Cardiac atrium fibroblast (primary cell): ENCODE results near the gene KRI1. TPM values are rescaled to one million over a fixed set of nuclear protein-coding genes. Genes with fewer than 3 reads are reported as not detected.

Experiments
- total RNA-seq: library from RNA; depleted of rRNA; stranded (reverse); fragments of >200 nt; gene quantifications from 2 replicates; pipeline ENCODE4 v1.2.3, GENCODE V29; 2015

The KRI1 gene
- 9.1 and 14.6 TPM in 2 replicates for total RNA-seq

GRCh38 chr19:10565567-10566407 lies at the start of gene KRI1:
Gene KRI1, minus strand, starts transcription at chr19:10566010. Its CDS starts 11 bp downstream, at chr19:10565999.

DNA sequence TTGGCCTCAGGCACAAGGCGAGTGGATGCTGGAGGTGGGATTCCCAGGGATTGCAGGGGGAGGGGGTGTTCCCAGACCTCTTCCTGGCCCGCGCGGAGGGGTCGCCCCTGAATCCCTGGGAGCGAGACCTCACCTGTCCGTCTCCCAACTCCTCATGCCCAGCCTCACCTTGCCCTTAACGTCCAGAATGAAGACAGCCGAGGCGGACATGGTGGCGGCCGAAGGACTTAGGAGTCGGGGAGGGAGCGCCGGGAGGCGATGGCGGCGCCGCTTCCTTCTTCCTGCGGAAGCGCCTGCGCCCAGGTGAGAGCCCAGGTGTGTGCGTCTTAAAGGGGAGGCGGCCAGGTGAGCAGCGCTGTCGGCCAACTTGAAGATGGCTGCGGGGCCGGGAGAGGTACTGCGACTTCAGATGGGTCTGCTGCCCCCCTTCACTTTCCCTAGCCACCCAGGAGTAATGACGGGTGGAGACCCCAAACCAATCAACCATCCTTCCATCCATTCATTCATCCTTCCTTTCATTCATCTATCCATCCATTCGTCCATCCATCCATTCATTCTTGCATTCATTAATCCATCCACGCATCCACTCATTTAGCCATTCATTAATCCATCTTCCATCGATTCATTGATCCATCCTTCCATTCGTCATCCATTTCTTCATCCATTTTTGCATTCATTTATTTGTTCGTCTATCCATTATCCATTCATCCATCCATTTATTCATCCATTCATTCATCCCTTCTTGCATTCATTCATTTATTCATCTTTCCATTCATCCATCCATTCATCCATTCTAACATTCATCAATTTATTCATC lies 21.4 kb upstream of the KRI1 start, which contains the start of gene AP1M2:
Gene AP1M2 (minus strand): TSS at position 291 of the 817 bp plus-strand sequence. CDS start 81 bp downstream, at position 210.

GRCh38 chr19:10568826-10569651 lies 3.2 kb upstream of the KRI1 start, which contains the start of gene CDKN2D:
Gene CDKN2D, minus strand, starts transcription at chr19:10568979. Its CDS starts 326 bp downstream, at chr19:10568653.

GRCh38 chr19:10543420-10544241 lies 22.2 kb downstream of the KRI1 start, which contains the start of gene ATG4D:
Gene ATG4D, plus strand, starts transcription at chr19:10543904. Its CDS starts 187 bp downstream, at chr19:10544091.

GRCh38 chr19:10517361-10517759 lies 48.5 kb downstream of the KRI1 start, which contains the start of gene S1PR5:
Gene S1PR5, minus strand, starts transcription at chr19:10517447. Its CDS starts 2,436 bp downstream, at chr19:10515011.

Other genes with a start within 250 kb of the KRI1 start
- 8.9 and 22.2 TPM in 2 replicates for gene FDX2, start 250.0 kb downstream of the KRI1 start, total RNA-seq
- gene RAVER1, start 232.5 kb downstream of the KRI1 start, total RNA-seq: 18.1 and 22.6 TPM in 2 replicates
- gene ICAM3, start 226.4 kb downstream of the KRI1 start, total RNA-seq: 10.5 and 11.4 TPM in 2 replicates
- 55.7 and 61.9 TPM in 2 replicates for gene TYK2, start 185.4 kb downstream of the KRI1 start, total RNA-seq
- 216 and 257 TPM in 2 replicates for gene CDC37, start 162.5 kb downstream of the KRI1 start, total RNA-seq
- gene PDE4A, start 145.5 kb downstream of the KRI1 start, total RNA-seq: 5.4 and 9.4 TPM in 2 replicates
- gene KEAP1, start 62.7 kb downstream of the KRI1 start, total RNA-seq: 58.3 and 64.5 TPM in 2 replicates
- gene S1PR5, start 48.6 kb downstream of the KRI1 start, total RNA-seq: 0.32 and 0.36 TPM in 2 replicates
- gene ATG4D, start 22.1 kb downstream of the KRI1 start, total RNA-seq: 11.8 and 17.1 TPM in 2 replicates
- 1.1 and 2.5 TPM in 2 replicates for gene CDKN2D, start 3.0 kb upstream of the KRI1 start, total RNA-seq
- gene AP1M2, start 21.3 kb upstream of the KRI1 start, total RNA-seq: not detected in 2 replicates
- 47.5 and 48.6 TPM in 2 replicates for gene SLC44A2, start 59.5 kb upstream of the KRI1 start, total RNA-seq
- 66.6 and 74.0 TPM in 2 replicates for gene ILF3, start 88.3 kb upstream of the KRI1 start, total RNA-seq
- 20.1 and 22.7 TPM in 2 replicates for gene QTRT1, start 135.4 kb upstream of the KRI1 start, total RNA-seq
- gene DNM2, start 152.1 kb upstream of the KRI1 start, total RNA-seq: 57.6 and 69.5 TPM in 2 replicates